H1 (cell line): ENCODE data around the gene BRD2. TPM values are rescaled to one million over a fixed set of nuclear protein-coding genes. Genes with fewer than 3 reads are reported as not detected.

ENCODE experiments used
- CHD7 ChIP-seq: fragments of 300-600 bp; sonication (generic); IDR thresholded peaks from 2 replicates; pipeline ENCODE4 v1.7.1; 2012; ENCODE audit warnings: low read length, moderate library complexity, mild to moderate bottlenecking, inconsistent platforms; ENCODE audit not compliant: insufficient replicate concordance
- KDM1A ChIP-seq: fragments of 200-600, 300-600 bp; sonication (generic); IDR thresholded peaks from 2 replicates; pipeline ENCODE4 v1.7.1; 2016; ENCODE audit warnings: mild to moderate bottlenecking, low read length, borderline replicate concordance
- MAX ChIP-seq: IDR thresholded peaks from 2 replicates; pipeline ENCODE4 v1.6.1; 2012; ENCODE audit warnings: inconsistent platforms
- polyA plus RNA-seq, 7 experiments: library from polyadenylated mRNA; depleted of rRNA in 3 of 7; stranded (reverse) in 5 of 7; unstranded in 2 of 7; fragments of >200 nt in 5 of 7; fragments of 200-250 nt in 2 of 7; gene quantifications; 1 replicate in 5 of 7; 2 replicates in 1 of 7; 4 replicates in 1 of 7; pipeline versions ENCODE4 v1.2.1 to v1.2.3, GENCODE V29; 2011 to 2013; ENCODE audit warnings: missing spikeins in 2 of 7, mixed read lengths in 2 of 7
- total RNA-seq: library from RNA; stranded (reverse); fragmentation: NEBNext Ultra II Directional; extraction: Animal tissue kit (Norgen Biotek cat#: 25700); gene quantifications from 2 replicates; pipeline ENCODE4 v1.2.1, GENCODE V29; 2021

Gene BRD2
- total and polyA plus RNA-seq, 2 of the 8 experiments (the other 6 are each of a cell fraction or from before 2014, with no cell fraction given): 132 to 185 TPM

DNA sequence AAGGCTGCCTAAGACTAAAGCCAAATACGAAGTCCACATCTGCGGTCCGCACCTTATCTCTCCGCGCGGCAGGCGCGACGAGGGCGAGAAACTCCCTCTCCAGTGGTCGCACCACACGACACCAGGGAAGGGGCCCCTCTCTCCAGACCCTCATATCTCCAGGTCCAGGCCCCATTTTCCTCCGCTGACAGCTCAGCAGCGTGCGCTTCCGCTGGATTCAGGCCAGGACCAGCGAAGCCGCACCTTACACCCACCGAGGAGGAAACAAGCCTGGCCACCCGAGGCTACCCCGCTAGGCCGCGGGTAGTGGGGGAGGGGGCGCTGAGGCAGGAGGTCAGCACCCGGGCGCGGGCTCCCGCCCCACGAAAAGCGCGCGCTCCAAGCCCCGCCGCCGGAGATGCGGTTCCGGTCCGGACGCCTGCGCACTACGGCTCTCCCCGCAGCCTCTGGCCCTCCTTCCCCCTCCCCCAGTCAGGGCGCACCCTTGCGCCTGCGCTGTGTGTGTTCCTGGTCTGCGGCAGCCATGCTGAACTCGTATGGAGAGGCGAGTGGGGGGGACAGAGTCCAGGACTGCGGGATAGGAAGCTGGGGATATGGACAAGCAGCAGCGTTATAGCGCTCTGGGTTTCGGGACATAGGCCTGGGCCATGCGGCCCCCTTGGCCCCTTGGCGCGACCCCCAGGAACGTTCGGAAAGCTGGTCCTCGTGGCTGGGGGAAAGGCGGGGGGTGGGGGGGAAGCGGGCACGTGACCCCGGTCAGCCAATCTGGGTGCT is at the start of gene BRD2 (continued):
- TF ChIP-seq MAX: peak; percentile 82
- TF ChIP-seq CHD7: no peak
- TF ChIP-seq KDM1A: no peak
